HTR-8/SVneo (cell line): ENCODE results near the gene SLC12A3.

Experiments used
- DNase-seq: peaks from one replicate; pipeline ENCODE4 v3.0.0; 2011; ENCODE audit warnings: low spot score, mixed read lengths; ENCODE audit not compliant: insufficient read length
- FAIRE-seq: peaks from 2 replicates; lab custom pipeline; 2011; peaks lifted over from hg19 to GRCh38; lab: Jason Lieb, UNC

Gene SLC12A3

DNA sequence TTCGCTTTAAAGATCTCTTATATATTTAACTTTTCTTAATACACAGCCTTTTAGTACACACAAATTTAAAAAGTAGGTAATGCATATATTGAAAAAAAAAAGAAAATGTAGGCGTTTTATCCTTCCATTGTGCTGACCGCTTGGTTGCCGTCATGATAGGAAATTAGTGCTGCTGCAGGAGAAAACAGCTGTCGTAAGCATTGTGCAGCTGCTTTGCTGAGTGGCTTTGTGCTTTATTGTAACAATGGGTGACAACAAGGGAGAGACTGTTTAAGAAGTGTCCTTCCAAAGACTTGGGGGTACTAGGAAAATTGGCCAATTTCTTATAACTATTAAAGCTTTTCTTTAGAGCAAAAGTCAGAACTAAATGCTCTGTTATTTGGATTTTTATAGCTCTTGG is 71.9 kb downstream of the SLC12A3 start:
- DNase-seq = no peak
- FAIRE-seq = no peak

DNA sequence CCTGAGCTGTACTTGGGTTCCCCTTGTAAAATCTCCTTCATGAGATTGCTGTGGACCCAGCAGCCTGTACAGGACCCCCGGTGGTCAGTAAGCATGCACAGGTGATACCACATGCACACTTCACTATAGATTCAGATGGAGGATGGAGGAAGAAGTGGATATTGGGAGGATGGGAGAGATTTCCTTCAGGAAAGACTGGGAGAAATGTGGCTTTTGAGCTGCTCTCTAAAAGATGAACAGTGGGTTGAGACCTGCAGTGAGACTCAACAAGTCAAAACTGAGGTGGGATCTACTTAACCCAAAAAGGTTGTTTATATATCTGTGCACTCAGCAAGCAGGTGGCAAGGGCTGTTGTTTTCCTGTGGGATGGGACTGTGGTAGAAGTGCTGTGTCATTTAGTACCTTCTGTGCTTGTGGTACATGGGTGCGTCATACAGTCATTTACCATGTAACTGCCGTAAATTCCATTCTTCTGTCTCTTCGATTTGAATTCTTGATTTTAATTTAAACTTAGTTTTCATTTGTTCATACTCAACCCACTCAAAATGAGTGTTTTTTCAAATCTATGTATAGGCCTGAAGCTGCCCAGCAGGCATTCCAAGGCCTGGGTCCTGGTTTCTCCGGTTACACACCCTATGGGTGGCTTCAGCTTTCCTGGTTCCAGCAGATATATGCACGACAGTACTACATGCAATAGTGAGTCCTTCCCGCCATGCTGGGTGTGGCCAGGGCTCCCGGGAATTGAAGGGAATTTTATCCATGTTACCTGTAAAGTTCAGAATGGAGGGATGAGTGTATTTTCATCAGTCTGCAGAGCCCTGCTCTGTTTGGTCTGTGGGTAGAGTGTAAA is 73.9 kb downstream of the SLC12A3 start:
- no peak for FAIRE-seq
- DNase-seq = no peak

DNA sequence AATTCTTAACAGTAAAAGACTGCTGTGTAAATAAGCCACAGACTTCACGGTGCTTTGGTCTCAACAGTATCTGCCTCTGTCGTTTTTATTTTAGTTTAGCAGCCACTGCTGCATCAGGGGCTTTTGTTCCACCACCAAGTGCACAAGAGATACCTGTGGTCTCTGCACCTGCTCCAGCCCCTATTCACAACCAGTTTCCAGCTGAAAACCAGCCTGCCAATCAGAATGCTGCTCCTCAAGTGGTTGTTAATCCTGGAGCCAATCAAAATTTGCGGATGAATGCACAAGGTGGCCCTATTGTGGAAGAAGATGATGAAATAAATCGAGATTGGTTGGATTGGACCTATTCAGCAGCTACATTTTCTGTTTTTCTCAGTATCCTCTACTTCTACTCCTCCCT is 74.8 kb downstream of the SLC12A3 start:
- no peak for FAIRE-seq
- DNase-seq = no peak

DNA sequence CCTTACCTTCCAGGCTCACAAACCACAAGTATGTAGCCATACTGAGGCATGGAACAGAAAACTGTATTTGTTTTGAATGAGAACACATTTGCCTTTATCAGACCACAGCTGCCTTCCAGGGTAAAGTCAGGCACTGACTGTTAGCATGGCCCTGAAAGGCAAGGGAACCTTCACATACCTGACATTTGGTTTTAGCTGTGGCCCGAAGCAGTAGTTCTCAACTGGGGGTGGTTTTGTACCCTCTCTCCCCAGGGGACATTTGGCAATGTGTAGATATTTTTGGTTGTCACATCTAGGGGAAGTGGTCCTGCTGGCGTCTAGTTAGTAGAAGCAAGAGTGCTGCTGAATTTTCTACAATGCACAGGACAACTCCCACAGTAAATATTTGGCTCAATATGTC is 76.1 kb downstream of the SLC12A3 start:
- DNase-seq (no peak), FAIRE-seq (no peak)

DNA sequence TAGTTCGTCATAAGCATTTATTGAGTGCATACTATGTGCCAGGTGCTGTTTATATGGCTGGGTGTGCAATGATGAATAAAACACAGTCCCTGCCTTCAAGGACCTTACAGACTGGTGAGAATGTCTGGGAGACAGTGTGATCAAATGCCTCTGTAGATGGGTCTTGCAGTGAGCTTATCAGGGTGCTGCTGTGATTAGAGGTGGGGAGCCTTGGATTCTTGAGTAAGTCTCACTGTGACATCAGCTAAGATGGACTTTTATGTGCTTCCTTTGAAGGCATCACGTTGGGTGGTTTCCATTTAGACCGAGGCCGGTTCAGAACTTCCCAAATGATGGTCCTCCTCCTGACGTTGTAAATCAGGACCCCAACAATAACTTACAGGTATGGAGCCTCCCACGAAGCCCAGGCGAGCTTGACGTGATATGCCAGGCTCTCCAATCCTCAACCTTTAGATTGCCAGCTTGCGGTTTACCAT is 76.9 kb downstream of the SLC12A3 start:
- DNase-seq (no peak), FAIRE-seq (no peak)

DNA sequence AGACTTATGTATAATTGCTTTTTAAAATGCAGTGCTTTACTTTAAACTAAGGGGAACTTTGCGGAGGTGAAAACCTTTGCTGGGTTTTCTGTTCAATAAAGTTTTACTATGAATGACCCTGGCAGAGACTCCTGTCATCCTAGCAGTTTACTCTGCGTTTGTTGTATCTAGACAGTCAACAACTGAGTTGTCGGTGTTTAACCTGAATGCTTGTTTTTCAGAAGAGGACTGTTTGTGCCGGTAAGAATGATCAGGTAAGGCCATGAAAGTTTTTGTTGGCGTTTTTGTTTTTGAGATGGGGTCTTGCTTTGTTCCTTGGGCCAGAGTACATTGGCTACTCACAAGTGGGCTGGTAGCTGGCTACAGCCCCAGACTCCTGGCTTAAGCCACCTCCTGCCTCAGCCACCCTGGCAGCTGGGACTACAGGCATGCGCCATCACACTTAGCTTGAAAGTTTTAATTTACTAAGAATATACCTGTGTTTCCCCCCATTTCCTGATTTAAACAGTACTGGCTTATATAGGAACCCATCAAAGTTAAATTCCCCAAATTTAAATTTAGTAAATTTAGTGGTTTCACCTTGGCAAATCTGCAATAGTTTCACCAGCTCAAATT is 78.9 kb downstream of the SLC12A3 start:
- FAIRE-seq = no peak

DNA sequence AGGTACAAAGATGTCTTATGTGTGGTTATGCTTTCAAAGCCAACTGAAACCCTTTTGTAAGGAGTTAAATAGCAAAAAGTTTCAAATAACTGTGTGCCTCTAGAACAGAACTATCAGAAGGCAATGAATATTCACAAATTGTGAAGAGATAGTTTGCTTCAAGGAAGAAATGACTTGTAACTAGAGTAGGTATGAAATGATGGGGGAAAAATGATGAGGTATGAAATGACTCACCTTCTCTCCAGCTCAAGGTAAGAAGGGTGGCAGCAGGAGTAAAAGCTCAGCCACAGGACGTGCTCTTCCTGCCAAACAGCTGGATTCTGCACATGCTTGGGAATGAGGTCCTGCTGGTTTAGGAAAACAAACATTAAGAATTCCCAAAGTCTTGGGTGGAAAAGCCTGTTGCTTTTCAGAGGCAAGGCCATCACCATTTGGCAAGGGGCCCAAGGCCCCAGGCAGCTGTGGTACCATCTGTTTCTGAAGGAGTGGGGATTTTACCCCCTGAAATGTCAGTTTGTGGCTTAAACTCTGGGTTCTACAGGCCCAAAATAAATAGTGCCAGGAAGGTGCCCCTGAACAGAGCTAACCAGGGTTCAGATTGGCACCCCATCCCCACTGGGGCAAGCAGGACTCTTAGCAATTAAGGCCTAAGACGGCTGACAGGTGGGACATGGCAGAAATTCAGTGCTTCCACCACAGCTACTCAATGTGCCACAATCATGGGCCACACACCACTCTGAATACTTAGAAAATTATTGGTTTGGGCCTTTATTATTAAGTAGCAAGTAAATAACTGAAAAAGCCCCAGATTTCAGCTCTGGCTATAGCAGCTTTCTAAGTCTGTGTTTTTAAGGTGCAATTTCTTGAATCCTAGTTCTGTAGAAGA is 80.2 kb downstream of the SLC12A3 start:
- no peak for FAIRE-seq
- no peak for DNase-seq

More for the DNA sequence above, 78.9 kb downstream of the SLC12A3 start:
- DNase-seq = no peak

DNA sequence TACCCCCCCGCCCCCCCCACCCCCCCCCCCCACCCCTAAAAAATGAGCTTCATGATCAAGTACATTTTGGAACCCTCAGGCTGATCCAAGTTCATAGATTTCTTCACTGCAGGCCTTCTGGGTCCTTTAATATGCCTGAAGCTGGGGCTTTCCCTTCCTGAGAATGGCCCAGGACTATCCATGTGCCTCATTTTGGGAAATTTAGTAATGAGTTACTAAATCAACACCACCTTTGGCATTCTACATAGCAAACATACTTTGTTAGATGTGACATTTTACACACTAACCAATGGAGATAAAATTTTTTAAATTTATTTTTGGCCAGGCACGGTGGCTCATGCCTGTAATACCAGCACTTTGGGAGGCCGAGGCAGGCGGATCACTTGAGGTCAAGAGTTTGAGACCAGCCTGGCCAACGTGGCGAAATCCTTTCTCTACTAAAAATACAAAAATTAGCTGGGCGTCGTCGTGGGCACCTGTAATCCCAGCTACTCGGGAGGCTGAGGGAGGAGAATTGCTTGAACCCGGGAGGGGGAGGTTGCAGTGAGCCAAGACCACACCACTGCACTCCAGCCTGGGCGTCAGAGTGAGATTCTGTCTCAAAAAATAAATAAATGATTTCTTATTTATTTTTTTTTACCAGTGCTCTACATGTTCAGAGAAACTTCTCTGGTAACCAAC is 81.0 kb downstream of the SLC12A3 start:
- no peak for FAIRE-seq
- DNase-seq = no peak

DNA sequence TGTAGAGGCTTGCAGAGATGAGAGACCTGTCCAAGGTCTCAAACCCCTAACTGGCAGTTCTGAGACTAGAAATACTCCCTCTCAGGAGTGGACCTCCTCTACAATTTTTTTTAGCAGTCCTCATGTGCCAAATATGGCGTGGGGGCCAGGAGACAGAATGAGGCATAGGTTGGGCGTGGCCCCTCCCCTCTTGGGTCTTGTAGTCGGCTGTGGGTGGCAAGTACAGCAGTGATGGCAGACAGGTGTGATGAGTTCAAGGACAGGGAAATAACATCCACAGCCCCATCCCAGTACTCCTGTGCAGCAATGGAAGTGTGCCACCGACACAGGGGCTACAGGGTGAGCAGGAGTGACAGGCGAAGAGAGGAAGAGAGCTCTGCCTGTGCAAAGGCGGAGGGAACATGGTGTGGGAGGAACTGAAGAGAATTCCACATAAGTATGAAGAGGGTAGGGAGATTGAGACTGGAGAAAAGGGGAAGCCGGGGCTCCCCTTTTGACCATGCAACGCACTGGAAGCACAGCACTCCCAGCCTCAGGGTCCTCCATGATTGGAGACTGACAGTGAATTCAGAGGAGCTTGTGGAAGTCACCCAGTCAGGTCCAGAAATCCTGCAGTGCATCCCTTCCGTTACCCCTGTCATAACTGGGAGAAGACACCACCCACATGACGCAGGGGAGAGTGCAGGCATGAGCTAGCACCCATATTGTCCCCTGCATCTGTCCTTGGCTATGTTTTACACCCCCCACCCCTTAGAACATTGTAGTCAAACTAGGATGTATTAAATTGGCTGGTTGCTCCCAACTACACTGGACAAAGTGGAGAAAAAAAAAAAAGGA is 82.0 kb downstream of the SLC12A3 start:
- no peak for FAIRE-seq
- DNase-seq = no peak

DNA sequence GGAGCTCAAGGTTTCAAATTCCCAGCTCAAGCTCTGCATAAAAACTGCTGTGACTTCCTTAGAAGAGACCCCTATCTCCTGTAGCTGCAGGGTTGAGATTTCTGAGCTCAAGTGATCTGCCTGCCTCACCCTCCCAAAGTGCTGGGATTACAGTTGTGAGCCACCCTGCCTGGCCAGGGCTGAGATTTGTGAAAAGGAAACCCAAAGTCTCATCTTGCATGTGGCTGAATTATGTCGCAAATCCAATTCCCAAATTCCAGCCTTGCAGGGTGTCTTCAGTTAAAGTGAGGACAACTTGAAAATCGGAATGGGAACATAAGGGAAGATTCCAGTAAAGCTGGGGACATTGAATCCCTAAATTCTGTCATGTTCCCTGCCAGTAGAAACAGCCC is 82.6 kb downstream of the SLC12A3 start:
- DNase-seq (no peak), FAIRE-seq (no peak)

DNA sequence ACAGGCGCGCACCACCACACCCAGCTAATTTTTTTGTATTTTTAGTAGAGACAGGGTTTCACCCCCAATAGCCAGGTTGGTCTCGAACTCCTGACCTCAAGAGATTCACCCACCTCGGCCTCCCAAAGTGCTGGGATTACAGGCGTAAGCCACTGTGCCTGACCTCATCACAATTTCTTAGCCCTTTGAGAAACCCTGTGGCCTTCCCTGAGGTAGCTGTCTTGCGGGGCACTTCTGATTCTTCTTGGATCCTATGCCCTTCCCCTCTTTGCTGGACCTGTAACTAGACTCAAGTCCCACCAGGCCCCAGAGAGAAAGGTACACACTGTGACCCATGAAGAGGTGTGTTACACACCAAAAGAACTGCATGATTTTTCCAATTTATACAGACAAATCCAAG is 83.2 kb downstream of the SLC12A3 start:
- FAIRE-seq (no peak), DNase-seq (no peak)

DNA sequence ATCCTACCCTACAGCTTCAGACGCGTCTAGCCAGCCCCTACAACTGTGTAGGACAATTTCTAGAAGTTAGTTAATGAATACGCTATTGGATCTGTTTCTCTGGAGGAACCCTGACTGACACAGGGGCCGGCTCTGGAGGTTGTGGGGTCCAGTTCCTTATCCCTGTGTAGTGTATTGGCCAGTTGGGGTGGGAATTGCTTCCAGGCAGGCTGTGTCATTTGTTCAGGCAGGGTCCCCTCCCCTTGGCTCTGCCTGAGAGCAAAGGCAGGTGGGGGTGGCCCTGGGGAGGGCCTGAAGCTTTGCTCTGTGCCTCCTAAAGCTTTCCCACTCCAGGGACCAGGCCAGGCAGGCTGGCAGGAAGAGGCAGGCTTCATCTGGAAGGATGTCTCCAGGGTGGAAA is 85.0 kb downstream of the SLC12A3 start:
- DNase-seq = no peak
- no peak for FAIRE-seq

DNA sequence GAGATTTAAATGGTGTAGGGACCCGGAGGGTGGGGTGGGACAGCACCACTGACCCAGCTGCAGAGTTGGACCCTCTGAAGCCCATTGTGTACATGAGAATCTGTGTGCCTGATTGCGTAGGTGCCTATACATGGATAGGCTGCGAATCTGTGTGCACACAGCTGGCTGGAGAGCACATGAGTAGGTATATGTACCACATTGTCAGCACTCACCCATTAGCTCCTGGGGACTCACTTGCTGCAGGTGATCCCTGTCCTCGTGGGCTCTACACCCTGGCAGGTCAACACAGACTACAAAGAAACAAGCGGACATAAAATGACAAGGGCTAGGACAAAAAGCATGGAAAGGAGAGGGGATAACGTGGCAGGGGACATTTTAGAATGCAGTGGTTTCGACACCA is 85.4 kb downstream of the SLC12A3 start:
- no peak for DNase-seq
- FAIRE-seq = no peak

DNA sequence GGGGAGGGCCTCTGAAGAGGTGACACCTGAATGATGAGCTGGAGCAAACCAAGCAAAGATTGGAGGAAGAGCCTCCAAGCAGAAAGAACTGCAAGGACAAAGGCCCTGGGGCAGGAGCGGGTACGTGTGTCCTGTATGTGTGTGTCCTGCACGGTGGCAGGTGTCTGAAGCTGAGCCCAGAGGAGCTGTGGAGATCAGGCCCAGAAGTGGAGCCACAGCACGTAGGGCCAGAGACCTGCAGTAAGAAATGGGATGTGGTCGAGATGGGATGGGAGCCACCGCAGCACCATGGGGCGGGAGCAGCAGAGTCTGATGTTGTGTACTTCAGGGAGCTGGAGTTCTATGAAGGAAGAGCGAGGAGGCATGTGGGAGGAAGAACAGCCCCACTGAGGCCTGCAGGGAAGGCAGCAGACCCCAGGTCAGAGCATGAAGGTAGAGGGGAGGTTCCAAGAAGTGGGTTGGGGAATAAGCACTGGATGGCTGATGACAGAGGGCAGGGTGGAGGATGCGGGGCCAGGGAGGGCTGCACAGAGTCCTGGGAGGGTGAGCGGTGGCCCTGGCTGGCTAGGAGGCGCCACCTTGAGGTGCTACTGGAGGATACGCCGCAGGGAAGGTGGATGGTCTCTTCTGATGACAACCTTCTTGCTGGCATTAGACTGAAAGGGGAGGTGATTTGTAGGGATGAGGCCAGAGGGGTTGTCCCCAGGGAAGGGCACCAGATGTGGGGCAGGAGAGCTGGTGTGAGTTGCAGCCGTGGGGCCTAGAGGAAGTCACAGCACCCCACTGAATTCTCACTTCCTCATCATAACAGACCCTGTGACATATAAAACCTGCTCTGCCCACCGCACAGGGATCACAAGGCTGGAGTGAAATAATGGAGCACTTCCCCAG is 86.1 kb downstream of the SLC12A3 start:
- FAIRE-seq = peak; percentile 84

DNA sequence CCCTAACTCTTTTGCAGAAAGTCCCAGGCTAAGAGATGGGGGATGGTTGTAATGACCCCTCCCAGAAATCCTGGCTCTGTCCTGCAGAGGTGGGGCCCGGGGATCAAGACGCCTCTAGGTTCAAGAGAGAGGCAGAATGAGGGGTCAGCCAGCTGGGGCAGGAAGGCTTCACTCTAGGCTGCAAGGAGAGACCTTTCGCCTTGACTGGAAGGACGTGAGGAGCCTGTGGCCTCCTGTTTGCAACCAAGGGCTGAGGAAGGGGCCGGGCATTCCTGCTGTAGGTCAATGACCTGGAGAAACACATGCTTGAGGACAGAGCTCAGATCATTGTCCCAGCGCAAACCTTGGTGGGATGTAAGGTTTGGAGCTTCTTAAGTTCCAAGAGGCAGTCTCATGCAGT is 88.0 kb downstream of the SLC12A3 start:
- FAIRE-seq (no peak), DNase-seq (no peak)

More for the DNA sequence above, 86.1 kb downstream of the SLC12A3 start:
- peak; percentile 65 for DNase-seq

DNA sequence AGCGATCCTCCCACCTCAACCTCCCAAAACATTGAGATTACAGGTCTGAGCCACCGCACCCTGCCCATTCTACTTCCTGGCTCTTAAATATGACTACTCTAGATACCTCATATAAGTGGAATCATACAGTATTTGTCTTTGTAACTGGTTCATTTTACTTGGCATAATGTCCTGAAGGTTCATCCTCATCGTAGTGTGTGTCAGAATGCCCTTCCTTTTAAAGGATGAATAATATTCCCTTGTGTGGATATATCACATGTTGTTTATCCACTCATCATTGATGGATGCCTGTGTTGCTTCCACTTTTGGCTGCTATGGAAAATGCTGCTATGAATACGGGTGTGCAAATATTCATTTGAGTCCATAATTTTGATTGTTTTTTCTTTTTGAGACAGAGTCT is 91.1 kb downstream of the SLC12A3 start:
- DNase-seq = no peak
- no peak for FAIRE-seq

DNA sequence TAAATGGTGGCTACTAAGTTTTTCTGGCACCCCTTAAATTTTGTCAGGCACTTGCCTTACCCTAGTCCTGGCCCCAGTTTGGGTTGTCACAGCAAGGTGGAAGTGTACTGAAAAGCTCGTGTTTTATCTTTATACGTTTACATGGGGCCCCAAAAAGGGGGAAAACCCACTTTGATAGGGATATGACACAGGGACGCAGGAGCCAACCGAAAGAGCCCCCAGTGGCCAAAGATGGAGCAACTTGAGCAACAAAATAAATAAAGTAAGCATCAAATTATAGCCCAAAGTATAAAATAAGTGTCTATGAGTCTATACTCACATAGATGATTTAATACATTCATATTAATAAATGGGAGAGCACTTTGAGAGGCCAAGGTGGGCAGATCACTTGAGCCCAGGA is 91.7 kb downstream of the SLC12A3 start:
- no peak for FAIRE-seq
- no peak for DNase-seq

DNA sequence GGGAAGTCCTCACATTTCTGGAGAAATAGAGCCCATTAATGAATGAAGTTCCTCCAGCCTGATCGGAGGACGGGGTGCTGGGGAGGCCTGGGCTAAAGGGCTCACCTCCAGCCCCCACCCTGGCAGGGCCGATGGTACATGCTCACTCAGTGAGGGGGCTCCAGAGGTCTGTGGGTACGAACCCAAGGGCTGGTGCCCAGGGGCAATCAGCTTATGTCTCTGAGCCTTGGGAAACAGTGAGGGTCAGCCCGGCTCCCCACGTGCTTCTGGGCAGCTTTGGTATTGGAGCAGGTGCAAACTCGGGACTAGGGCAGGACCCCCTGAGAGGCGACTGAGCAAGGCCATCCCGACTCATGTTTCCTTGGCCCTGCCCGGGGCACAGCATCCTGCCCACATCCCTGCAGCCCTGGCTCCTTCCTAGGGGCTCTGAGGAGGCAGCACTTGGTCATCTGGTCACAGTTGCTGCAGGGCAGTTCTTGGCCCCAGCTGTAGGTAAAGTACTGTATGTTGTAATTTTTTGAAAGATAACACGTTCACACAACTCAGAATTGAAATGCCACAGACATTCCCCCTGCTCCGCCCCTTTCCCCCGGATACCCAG is 95.8 kb downstream of the SLC12A3 start:
- no peak for DNase-seq
- no peak for FAIRE-seq
